NCI-H2171 (cell line): ENCODE data around the gene PMPCA.

ENCODE experiments used
- DNase-seq: peaks from one replicate; lab custom pipeline; 2025; lab: John Stamatoyannopoulos, UW

The PMPCA gene

GRCh38 chr9:136436055-136436634 lies 25.7 kb downstream of the PMPCA start:
- no peak for DNase-seq

- no peak for DNase-seq
Observed at GRCh38 chr9:136437430-136437829, 27.0 kb downstream of the PMPCA start.

- no peak for DNase-seq
Observed at GRCh38 chr9:136437839-136438547, 27.5 kb downstream of the PMPCA start.

- peak; percentile 33 for DNase-seq
Observed at GRCh38 chr9:136438548-136439480, 28.4 kb downstream of the PMPCA start.

- DNase-seq, result peak; percentile 77
Observed at GRCh38 chr9:136439481-136440408, 29.3 kb downstream of the PMPCA start, which contains the start of gene INPP5E. TSS of gene INPP5E (minus strand) at chr9:136439845. CDS start at chr9:136439419, 426 bp downstream.

- no peak for DNase-seq
Observed at GRCh38 chr9:136441191-136441680, 30.8 kb downstream of the PMPCA start.

- DNase-seq, result no peak
Observed at GRCh38 chr9:136441681-136442245, 31.3 kb downstream of the PMPCA start.

GRCh38 chr9:136442265-136442664 lies 31.8 kb downstream of the PMPCA start:
- DNase-seq, result no peak

GRCh38 chr9:136443087-136443486 lies 32.6 kb downstream of the PMPCA start:
- no peak for DNase-seq

GRCh38 chr9:136443687-136444086 lies 33.2 kb downstream of the PMPCA start:
- DNase-seq, result no peak

GRCh38 chr9:136444102-136444501 lies 33.6 kb downstream of the PMPCA start:
- no peak for DNase-seq

- DNase-seq, result no peak
Observed at GRCh38 chr9:136445799-136446198, 35.3 kb downstream of the PMPCA start.

- no peak for DNase-seq
Observed at GRCh38 chr9:136447173-136447778, 36.8 kb downstream of the PMPCA start.

- no peak for DNase-seq
Observed at GRCh38 chr9:136448655-136449054, 38.2 kb downstream of the PMPCA start.

- no peak for DNase-seq
Observed at GRCh38 chr9:136451221-136451877, 40.9 kb downstream of the PMPCA start.

GRCh38 chr9:136453326-136453725 lies 42.9 kb downstream of the PMPCA start:
- DNase-seq, result no peak

- DNase-seq, result no peak
Observed at GRCh38 chr9:136454026-136454796, 43.8 kb downstream of the PMPCA start.

GRCh38 chr9:136455043-136456002 lies 44.9 kb downstream of the PMPCA start:
- no peak for DNase-seq
